Kidney (tissue), 14 donors: ENCODE data around the gene STK32B. TPM values are rescaled to one million over a fixed set of nuclear protein-coding genes. Genes with fewer than 3 reads are reported as not detected.
"Not testable (repeated sequence)": the region's sequence is repeated elsewhere in the genome, so short reads cannot be mapped to it uniquely, and the experiment has no call there.

Experiments used
- DNase-seq, 5 donors: peaks; one replicate each; pipeline ENCODE4 v3.0.0-alpha.2; 2013 to 2020
- FAIRE-seq: peaks from 2 replicates; lab custom pipeline; 2012; peaks lifted over from hg19 to GRCh38; lab: Jason Lieb, UNC
- H3K27ac ChIP-seq, 2 donors: one replicate each; pipeline ENCODE4 v1.7.0; 2013; ENCODE audit warnings: low read depth in 2 of 2, low read length in 2 of 2, inconsistent platforms in 1 of 2
- H3K27me3 ChIP-seq: one replicate; pipeline ENCODE4 v1.7.1; 2013; ENCODE audit warnings: low read length, inconsistent platforms; ENCODE audit not compliant: control insufficient read depth, insufficient read depth
- H3K36me3 ChIP-seq, 3 donors: one replicate each; pipeline versions ENCODE4 v1.7.0 to v1.7.1; 2013; ENCODE audit warnings: low read length in 3 of 3, control low read depth in 1 of 3, inconsistent platforms in 1 of 3; ENCODE audit not compliant: insufficient read depth in 3 of 3, control insufficient read depth in 2 of 3
- H3K4me1 ChIP-seq, 3 donors: one replicate each; pipeline versions ENCODE4 v1.7.0 to v1.7.1; 2013; ENCODE audit warnings: low read length in 3 of 3, inconsistent platforms in 1 of 3, low read depth in 1 of 3; ENCODE audit not compliant: control insufficient read depth in 2 of 3, insufficient read depth in 2 of 3
- H3K4me3 ChIP-seq, 3 donors: one replicate each; pipeline versions ENCODE4 v1.7.0 to v1.8.1; 2013; ENCODE audit warnings: low read length in 3 of 3, control low read depth in 1 of 3, inconsistent platforms in 1 of 3
- H3K9ac ChIP-seq, 3 donors: one replicate each; pipeline versions ENCODE4 v1.7.0 to v1.7.1; 2013; ENCODE audit warnings: low read length in 3 of 3, control low read depth in 1 of 3, inconsistent platforms in 1 of 3
- H3K9me3 ChIP-seq, 3 donors: one replicate each; pipeline versions ENCODE4 v1.7.0 to v1.7.1; 2013; ENCODE audit warnings: low read length in 3 of 3, control low read depth in 1 of 3, inconsistent platforms in 1 of 3; ENCODE audit not compliant: control insufficient read depth in 2 of 3, insufficient read depth in 1 of 3
- intact Hi-C: fragments of 100-400 bp; cut with DNase I; formaldehyde crosslinking; loops from one replicate; pipeline ENCODE4 v1.11.1; 2022
- polyA plus RNA-seq: library from polyadenylated mRNA; stranded (reverse); fragments of 350-450 nt; fragmentation: Illumina TruSeq; extraction: RNeasy Lipid Tissue Mini Kit (QIAGEN cat#74804); gene quantifications from one replicate; pipeline ENCODE4 v1.2.3, GENCODE V29; 2014; ENCODE audit warnings: low read depth, low replicate concordance; ENCODE audit not compliant: insufficient read depth
- total RNA-seq: library from RNA; stranded (reverse); fragmentation: NEBNext Ultra II Directional; extraction: Animal tissue kit (Norgen Biotek cat#: 25700); gene quantifications from one replicate; pipeline ENCODE4 v1.2.1, GENCODE V29; 2021
- TF ChIP-seq, protein P1 (sequence below): IDR thresholded peaks from 3 replicates; pipeline ENCODE4 v1.5.1; 2012; ENCODE audit warnings: mild to moderate bottlenecking, moderate library complexity, borderline replicate concordance; ENCODE audit not compliant: insufficient read depth; ENCODE audit errors: extremely low read depth
- donor health status: control.
- donor health status: control.
- donor health status: control.
- donor health status: control.
- donor health status: control.
- donor health status: DM: yes; HTN: yes; CAD: no.
- donor health status: Normal renal cell carcinoma (clear cell type).

Gene STK32B
- total and polyA plus RNA-seq, 2 donors from 2014 or later: 18.1 to 18.2 TPM

DNA sequence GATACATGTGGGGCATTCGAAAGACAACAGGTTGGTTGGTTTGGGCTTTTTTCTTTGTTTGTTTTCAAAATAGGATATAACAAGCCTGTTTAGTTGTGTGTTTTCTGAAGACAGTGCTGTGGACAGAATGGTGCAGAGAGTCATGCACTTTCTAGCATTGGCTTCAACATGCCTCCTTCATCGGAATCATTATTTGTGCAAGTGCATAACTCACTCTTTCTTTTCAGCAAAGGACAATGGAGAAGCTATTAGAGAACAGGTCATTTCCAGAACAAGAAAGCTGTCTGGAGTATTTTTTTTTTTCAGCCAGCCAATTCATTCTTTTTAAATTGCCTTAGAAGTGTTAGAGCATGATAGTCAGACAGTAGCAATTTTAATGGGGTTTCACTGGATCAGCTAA is 225.8 kb downstream of the STK32B start:
- FAIRE-seq (no peak), DNase-seq (no peak)
- no peaks in the 10 kb centered on the region for H3K9me3 ChIP-seq
- no peaks in the 10 kb centered on the region for H3K4me1 ChIP-seq
- H3K27ac ChIP-seq: no peak overlapping the region
- H3K27me3 ChIP-seq: no peaks in the 10 kb centered on the region
- TF ChIP-seq, protein P1, sequence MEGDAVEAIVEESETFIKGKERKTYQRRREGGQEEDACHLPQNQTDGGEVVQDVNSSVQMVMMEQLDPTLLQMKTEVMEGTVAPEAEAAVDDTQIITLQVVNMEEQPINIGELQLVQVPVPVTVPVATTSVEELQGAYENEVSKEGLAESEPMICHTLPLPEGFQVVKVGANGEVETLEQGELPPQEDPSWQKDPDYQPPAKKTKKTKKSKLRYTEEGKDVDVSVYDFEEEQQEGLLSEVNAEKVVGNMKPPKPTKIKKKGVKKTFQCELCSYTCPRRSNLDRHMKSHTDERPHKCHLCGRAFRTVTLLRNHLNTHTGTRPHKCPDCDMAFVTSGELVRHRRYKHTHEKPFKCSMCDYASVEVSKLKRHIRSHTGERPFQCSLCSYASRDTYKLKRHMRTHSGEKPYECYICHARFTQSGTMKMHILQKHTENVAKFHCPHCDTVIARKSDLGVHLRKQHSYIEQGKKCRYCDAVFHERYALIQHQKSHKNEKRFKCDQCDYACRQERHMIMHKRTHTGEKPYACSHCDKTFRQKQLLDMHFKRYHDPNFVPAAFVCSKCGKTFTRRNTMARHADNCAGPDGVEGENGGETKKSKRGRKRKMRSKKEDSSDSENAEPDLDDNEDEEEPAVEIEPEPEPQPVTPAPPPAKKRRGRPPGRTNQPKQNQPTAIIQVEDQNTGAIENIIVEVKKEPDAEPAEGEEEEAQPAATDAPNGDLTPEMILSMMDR: no peak
- intact Hi-C loops: no loop called here
- H3K4me3 ChIP-seq: no peak overlapping the region
- no peak overlapping the region for H3K9ac ChIP-seq
- no peaks in the 10 kb centered on the region for H3K36me3 ChIP-seq

DNA sequence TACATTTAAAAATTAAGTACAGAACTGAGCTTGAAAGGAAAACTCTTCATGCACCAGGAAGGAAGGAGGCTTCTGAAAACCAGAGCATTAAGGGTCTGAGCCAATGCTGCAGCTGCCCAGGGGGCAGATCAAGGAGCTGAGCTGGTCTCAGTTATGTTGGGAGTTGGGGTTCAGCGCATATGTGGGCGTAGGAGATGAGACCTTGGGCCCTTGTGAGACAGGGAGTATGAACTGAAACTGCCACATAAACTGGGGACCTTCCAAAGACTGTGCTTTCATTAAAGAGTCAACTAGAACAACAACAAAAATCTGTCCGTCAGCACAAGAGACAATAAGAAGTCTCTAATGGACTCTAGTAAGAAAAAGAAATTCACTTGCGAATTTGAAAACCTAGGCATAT is 226.9 kb downstream of the STK32B start:
- Histone ChIP-seq H3K36me3 (no peaks in the 10 kb centered on the region), H3K4me3 (no peak overlapping the region), H3K4me1 (no peaks in the 10 kb centered on the region), H3K9me3 (no peaks in the 10 kb centered on the region), H3K27me3 (no peaks in the 10 kb centered on the region), H3K27ac (no peak overlapping the region), H3K9ac (no peak overlapping the region)
- intact Hi-C loops: no loop called here
- DNase-seq (no peak), FAIRE-seq (no peak)
- TF ChIP-seq, protein P1: no peak

DNA sequence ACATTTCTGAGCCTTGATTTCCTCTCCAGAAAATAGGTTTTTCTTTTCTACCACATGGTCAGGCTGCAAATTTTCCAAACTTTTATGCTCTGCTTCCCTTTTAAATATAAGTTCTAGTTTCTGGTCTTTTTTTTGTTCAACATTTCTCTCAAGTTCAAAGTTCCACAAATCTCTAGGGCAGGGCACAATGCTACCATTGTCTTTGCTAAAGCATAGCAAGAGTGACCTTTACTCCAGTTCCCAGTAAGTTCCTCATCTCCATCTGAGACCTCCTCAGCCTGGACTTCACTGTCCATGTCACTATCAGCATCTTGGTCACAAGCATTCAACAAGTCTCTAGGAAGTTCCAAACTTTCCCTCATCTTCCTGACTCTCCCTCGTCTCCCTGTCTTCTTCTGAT is 228.8 kb downstream of the STK32B start:
- H3K4me3 ChIP-seq, DNase-seq, H3K27me3 ChIP-seq, FAIRE-seq, H3K4me1 ChIP-seq, H3K27ac ChIP-seq, H3K36me3 ChIP-seq, H3K9me3 ChIP-seq, H3K9ac ChIP-seq, intact Hi-C loops: not testable (repeated sequence)

DNA sequence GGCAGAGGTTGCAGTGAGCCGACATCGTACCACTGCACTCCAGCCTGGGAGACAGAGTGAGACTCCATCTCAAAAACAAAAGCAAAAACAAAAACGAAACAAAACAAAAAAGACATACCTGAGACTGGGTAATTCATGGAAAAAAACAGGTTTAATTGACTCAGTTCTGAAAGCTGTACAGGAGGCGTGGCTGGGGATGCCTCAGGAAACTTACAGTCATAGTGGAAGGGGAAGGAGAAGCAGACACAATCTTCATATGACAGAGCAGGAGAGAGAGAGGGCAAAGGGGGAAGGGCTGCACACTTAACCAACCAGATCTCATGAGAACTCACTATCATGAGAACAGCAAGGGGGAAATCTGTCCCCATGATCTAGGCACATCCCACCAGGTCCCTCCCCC is 229.5 kb downstream of the STK32B start:
- H3K36me3 ChIP-seq: no peaks in the 10 kb centered on the region
- H3K4me3 ChIP-seq: no peak overlapping the region
- intact Hi-C loops: no loop called here
- DNase-seq: no peak
- no peak overlapping the region for H3K9ac ChIP-seq
- no peaks in the 10 kb centered on the region for H3K4me1 ChIP-seq
- TF ChIP-seq, protein P1: no peak
- no peak overlapping the region for H3K27ac ChIP-seq
- no peaks in the 10 kb centered on the region for H3K9me3 ChIP-seq
- FAIRE-seq: no peak
- no peaks in the 10 kb centered on the region for H3K27me3 ChIP-seq
